Raji (cell line): ENCODE data around the gene STRA6.

Experiments used
- POLR2A ChIP-seq: IDR thresholded peaks from 2 replicates; pipeline ENCODE4 v1.6.1; 2011; ENCODE audit warnings: low read depth, low read length, control low read depth; ENCODE audit not compliant: insufficient read depth

STRA6 gene

GRCh38 chr15:74217907-74218885 is 15.6 kb upstream of the STRA6 start:
- TF ChIP-seq POLR2A = no peak

GRCh38 chr15:74216949-74217348 is 14.4 kb upstream of the STRA6 start:
- no peak for TF ChIP-seq POLR2A

GRCh38 chr15:74215958-74216357 is 13.4 kb upstream of the STRA6 start:
- TF ChIP-seq POLR2A = no peak

DNA sequence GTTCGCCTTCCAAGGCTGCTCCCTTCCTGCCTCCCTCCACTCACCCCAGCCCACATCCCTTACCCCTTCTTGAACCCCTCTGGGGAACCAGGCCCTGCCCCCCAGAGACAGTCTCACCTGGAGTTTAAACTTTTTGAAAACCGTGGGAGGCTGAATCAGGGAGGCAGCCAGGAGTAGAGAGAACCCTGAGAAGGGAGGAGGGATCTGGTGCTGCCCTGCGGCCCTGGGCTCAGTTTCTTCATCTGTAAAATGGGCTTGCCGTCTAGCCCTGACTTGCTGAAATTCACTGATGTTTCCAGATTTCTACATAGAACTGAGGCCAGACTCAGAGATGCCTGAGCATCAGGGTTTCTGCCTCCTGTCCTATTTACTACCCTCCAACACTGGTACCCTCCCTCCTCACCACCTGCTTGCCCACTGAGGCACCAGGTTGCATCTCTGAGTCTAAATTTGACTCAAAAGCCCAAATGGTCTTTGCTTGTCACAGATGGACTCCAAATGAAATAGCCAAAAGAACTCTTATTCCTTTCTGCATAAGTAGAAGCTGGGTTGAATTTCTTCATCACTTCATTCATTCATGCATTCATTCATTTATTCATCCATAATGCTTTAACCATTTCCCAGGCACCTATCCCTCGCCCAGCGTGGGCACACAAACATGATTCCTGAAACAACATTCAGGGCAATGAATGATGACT is 11.9 kb upstream of the STRA6 start:
- TF ChIP-seq POLR2A = no peak

- TF ChIP-seq POLR2A = no peak
Measured at GRCh38 chr15:74213858-74214284, 11.3 kb upstream of the STRA6 start.

DNA sequence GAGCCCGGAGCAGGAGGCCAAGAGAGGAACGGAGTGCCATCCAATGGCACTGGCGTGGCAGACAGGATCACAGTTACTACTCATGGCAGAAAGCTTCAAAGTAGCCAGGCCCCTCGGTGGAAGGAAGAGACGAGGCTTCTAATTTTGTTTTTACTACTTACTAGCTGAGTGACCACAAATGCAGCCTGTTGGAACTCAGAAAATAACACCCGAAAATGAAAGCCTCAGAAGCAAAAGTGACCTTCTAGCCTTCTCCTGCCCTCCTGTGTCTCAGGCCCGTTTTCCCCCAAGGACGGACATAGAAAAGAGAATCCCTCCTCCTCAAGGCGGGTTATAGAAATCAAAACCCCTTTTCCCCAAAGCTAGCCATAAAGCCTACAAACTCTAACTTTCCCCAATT is 9.9 kb upstream of the STRA6 start:
- TF ChIP-seq POLR2A = no peak

- TF ChIP-seq POLR2A = no peak
Measured at GRCh38 chr15:74211656-74212055, 9.1 kb upstream of the STRA6 start.

DNA sequence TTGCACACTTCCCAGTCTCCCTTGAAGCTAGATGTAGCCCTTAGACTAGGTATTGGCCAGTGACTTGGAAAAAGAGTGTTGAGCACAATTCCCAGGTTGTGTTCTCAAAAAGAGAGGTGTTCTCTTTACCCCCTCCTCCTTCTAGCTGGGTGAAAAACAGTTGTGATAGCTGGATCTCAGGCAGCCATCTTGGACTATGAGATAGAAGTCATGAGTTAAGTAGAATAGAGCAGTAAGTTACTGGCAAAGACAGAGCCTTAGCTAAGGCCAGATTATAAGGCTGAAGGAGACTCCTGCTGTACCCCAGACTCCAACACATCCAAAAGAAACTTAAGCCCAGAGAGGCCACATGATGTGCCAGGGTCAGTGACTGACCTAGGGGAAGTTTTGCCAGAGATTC is 8.1 kb upstream of the STRA6 start:
- TF ChIP-seq POLR2A = no peak

- TF ChIP-seq POLR2A = no peak
Measured at GRCh38 chr15:74209997-74210671, 7.5 kb upstream of the STRA6 start.

GRCh38 chr15:74209560-74209958 is 7.0 kb upstream of the STRA6 start:
- no peak for TF ChIP-seq POLR2A

- no peak for TF ChIP-seq POLR2A
Measured at GRCh38 chr15:74208901-74209559, 6.4 kb upstream of the STRA6 start.

DNA sequence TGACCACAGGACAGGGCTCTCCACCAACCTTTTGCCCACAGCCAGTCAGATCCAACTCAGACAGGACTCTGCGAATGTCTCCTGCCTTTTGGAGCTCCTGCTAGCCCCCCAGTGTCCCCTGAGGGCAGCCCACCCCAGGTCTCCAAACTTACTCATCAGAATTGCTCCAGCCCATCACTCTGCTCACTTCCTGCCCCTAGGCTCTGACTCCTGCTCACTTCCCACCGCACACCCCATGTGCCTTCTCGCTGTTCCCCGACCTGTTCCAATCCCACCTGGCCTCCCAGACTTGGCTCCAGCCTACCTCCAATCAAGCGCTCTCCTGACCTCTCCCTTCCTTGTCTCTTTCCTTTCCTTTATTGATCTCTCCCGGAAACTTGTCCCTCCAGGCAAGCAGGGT is 5.9 kb upstream of the STRA6 start:
- no peak for TF ChIP-seq POLR2A

GRCh38 chr15:74207652-74208440 is 5.3 kb upstream of the STRA6 start:
- no peak for TF ChIP-seq POLR2A

DNA sequence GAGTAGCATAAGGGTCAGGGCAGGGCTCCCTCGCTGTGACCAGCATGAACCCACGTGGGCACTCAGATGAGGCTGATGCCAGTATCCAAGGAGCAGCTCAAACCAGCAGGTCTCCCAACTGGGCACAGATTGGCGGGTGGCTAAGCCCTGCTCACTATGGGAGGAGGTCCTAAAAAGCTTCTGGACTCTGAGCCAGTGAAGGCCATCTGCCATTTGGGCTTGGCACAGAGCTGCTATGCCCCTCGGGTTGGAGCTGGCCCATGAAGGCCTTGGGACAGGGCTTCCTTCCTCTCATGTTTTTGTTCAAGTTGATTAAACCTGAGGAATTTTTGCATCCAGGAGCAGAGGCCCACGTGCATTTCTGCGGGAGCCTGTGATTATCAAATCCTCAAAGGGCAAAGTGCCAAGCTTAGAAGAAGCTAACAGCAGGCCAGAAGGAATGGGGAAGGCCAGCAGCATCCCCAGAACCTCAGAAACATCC is 4.3 kb upstream of the STRA6 start:
- no peak for TF ChIP-seq POLR2A
